OCI-LY7 (cell line): ENCODE results near the gene FXYD2. TPM values are rescaled to one million over a fixed set of nuclear protein-coding genes. Genes with fewer than 3 reads are reported as not detected.
A peak's percentile ranks its signal among the peaks of the same experiment; 100 is the strongest.

Experiments used
- Bru-seq: library from RNA; stranded (reverse); fragments of 400-500 nt; gene quantifications from one replicate; lab custom pipeline; 2021; lab: Mats Ljungman, UMichigan
- BruChase-seq, 2 experiments: library from RNA; stranded (reverse); fragments of 400-500 nt; gene quantifications; one replicate each; lab custom pipeline; 2021; lab: Mats Ljungman, UMichigan
- BruUV-seq: library from RNA; stranded (reverse); fragments of 400-500 nt; replicated peaks from 2 replicates; lab custom pipeline; 2021; lab: Mats Ljungman, UMichigan
- CTCF ChIA-PET: fragments of 300-600 bp; sonication (Branson Sonifier 250); formaldehyde crosslinking; loops from one replicate; lab custom pipeline; 2022; ENCODE audit warnings: antibody characterized with exemption; ENCODE audit not compliant: unreplicated experiment; lab: Charles Lee
- POLR2A ChIA-PET: fragments of 300-600 bp; sonication (Branson Sonifier 250); formaldehyde crosslinking; loops from one replicate; lab custom pipeline; 2022; ENCODE audit warnings: antibody characterized with exemption; lab: Charles Lee
- DNase-seq: peaks from one replicate; pipeline ENCODE4 v3.0.0-alpha.2; 2015; ENCODE audit warnings: low spot score
- H2AFZ ChIP-seq: fragments of 200-600 bp; sonication (generic), shearing (Covaris generic); 2 replicates; pipeline ENCODE4 v1.6.1; 2014; ENCODE audit warnings: mild to moderate bottlenecking, antibody characterized with exemption, low read length, moderate library complexity
- H3K27ac ChIP-seq: fragments of 200-600 bp; sonication (generic); 2 replicates; pipeline ENCODE4 v1.5.1; 2014; ENCODE audit warnings: mixed run types, low read depth, mild to moderate bottlenecking, moderate library complexity, low read length, inconsistent platforms; ENCODE audit not compliant: poor library complexity, severe bottlenecking
- H3K36me3 ChIP-seq: fragments of 200-600 bp; sonication (generic); 2 replicates; pipeline ENCODE4 v1.6.1; 2014; ENCODE audit warnings: mild to moderate bottlenecking, antibody characterized with exemption, low read length, moderate library complexity, mixed read lengths; ENCODE audit not compliant: insufficient read depth
- H3K4me1 ChIP-seq: fragments of 200-600 bp; sonication (generic); 2 replicates; pipeline ENCODE4 v1.5.1; 2014; ENCODE audit warnings: mild to moderate bottlenecking, low read length; ENCODE audit not compliant: insufficient read depth, poor library complexity, severe bottlenecking
- H3K4me2 ChIP-seq: fragments of 200-600 bp; sonication (generic); 2 replicates; pipeline ENCODE4 v1.6.1; 2014; ENCODE audit warnings: mild to moderate bottlenecking, low read length
- H3K4me3 ChIP-seq: fragments of 200-600 bp; sonication (generic); 2 replicates; pipeline ENCODE4 v1.5.1; 2014; ENCODE audit warnings: mild to moderate bottlenecking, low read depth, low read length; ENCODE audit not compliant: poor library complexity, severe bottlenecking
- H3K79me2 ChIP-seq: fragments of 200-600 bp; sonication (generic); 2 replicates; pipeline ENCODE4 v1.6.1; 2016; ENCODE audit warnings: low read depth, mild to moderate bottlenecking, low read length, moderate library complexity, mixed read lengths; ENCODE audit not compliant: insufficient read depth
- H3K9me2 ChIP-seq: fragments of 200-600 bp; sonication (generic); 2 replicates; pipeline ENCODE4 v1.6.1; 2016; ENCODE audit warnings: mild to moderate bottlenecking, low read length, mixed read lengths; ENCODE audit not compliant: insufficient read depth
- H3K9me3 ChIP-seq: fragments of 200-600 bp; sonication (generic); 2 replicates; pipeline ENCODE4 v1.6.1; 2014; ENCODE audit warnings: mild to moderate bottlenecking, mixed run types, low read length, mixed read lengths
- H4K20me1 ChIP-seq: fragments of 200-600 bp; sonication (generic); 2 replicates; pipeline ENCODE4 v1.6.1; 2014; ENCODE audit warnings: mild to moderate bottlenecking, antibody characterized with exemption, low read length, moderate library complexity, mixed read lengths; ENCODE audit not compliant: insufficient read depth
- CTCF ChIP-seq: fragments of 200-600 bp; sonication (generic); conservative IDR thresholded peaks from 2 replicates; pipeline ENCODE4 v1.5.1; 2014; ENCODE audit warnings: mild to moderate bottlenecking, antibody characterized with exemption, low read length, moderate library complexity, mixed read lengths
- EZH2phosphoT487 ChIP-seq: fragments of 200-600 bp; sonication (generic); IDR thresholded peaks from 2 replicates; pipeline ENCODE4 v1.6.1; 2018; ENCODE audit warnings: low read depth, borderline replicate concordance, mild to moderate bottlenecking, mixed run types, antibody characterized with exemption, low read length, moderate library complexity, mixed read lengths
- intact Hi-C: fragments of 100-400 bp; cut with micrococcal nuclease; formaldehyde crosslinking; loops from one replicate; pipeline ENCODE4 v1.10.0; 2022; ENCODE audit not compliant: unreplicated experiment
- long read RNA-seq: library from polyadenylated mRNA; stranded (forward); transcript quantifications from one replicate; pipeline ENCODE4 v2.0.0, GENCODE V29; 2022
- total RNA-seq, 2 experiments: library from RNA; depleted of rRNA in 1 of 2; stranded (reverse); fragments of >200 nt in 1 of 2; shearing (Covaris generic) in 1 of 2; gene quantifications; 2 replicates each; pipeline ENCODE4 v1.2.3, GENCODE V29; 2014 to 2022

Gene FXYD2
- not detected in 2 replicates for total RNA-seq (2014; rRNA removed; shearing (Covaris generic))
- not detected in 2 replicates for total RNA-seq (2022)
- Bru-seq, nascent RNA: percentile 7 among the genes with signal in this experiment
- BruChase-seq, experiment 1, labeled RNA remaining after a 6-hour chase: percentile 7 among the genes with signal in this experiment
- percentile 6 among the genes with signal in this experiment for BruChase-seq, experiment 2, labeled RNA remaining after a 2-hour chase
- long read RNA-seq: 0 reads

GRCh38 chr11:117824571-117825537 lies at the start of gene FXYD2:
FXYD2 (minus strand) TSS chr11:117824744; CDS start chr11:117824678, 66 bp downstream.
- Histone ChIP-seq H3K4me2 (no peak within 1 kb of the TSS), H3K4me3 (no peak within 1 kb of the TSS), H2AFZ (no peak within 1 kb of the TSS), H3K4me1 (no peaks in the 10 kb centered on the region), H3K27ac (no peak within 1 kb of the TSS), H3K79me2 (no peaks in the 10 kb centered on the region), H3K9me3 (no peaks in the 10 kb centered on the region), H3K9me2 (no peaks in the 10 kb centered on the region), H3K36me3 (no peaks in the 10 kb centered on the region), H4K20me1 (no peaks in the 10 kb centered on the region)
- intact Hi-C loops: no loop called here
- no peak for TF ChIP-seq CTCF
- no peak for TF ChIP-seq EZH2phosphoT487
- POLR2A ChIA-PET: interaction anchor here (1.1 kb wide), 1 partner anchor 9 kb away, joined by 3 read pairs; no protein-coding TSS in a partner anchor
- no TSS peak for BruUV-seq
- CTCF ChIA-PET: interaction anchor here (1.1 kb wide), 1 partner anchor 9 kb away, joined by 3 read pairs; no protein-coding TSS in a partner anchor
- DNase-seq: no peak

GRCh38 chr11:117873828-117874125 lies 49.2 kb upstream of the FXYD2 start:
- POLR2A ChIA-PET: no interaction called here
- Histone ChIP-seq H3K4me2 (no peak overlapping the region), H3K4me3 (no peak overlapping the region), H3K9me3 (no peaks in the 10 kb centered on the region), H3K27ac (no peak overlapping the region), H4K20me1 (no peaks in the 10 kb centered on the region), H3K9me2 (no peaks in the 10 kb centered on the region), H3K36me3 (no peaks in the 10 kb centered on the region), H3K79me2 (no peaks in the 10 kb centered on the region), H3K4me1 (no peaks in the 10 kb centered on the region), H2AFZ (no peak overlapping the region)
- no peak for DNase-seq
- no TSS peak for BruUV-seq
- no peak for TF ChIP-seq CTCF
- no peak for TF ChIP-seq EZH2phosphoT487
- intact Hi-C loops: no loop called here
- CTCF ChIA-PET: no interaction called here
